ENCODE measurements around the gene SFT2D1. TPM values are rescaled to one million over a fixed set of nuclear protein-coding genes. Genes with fewer than 3 reads are reported as not detected.

The SFT2D1 gene
- total RNA-seq, 1 donor from 2014 or later = 48.9 TPM

DNA sequence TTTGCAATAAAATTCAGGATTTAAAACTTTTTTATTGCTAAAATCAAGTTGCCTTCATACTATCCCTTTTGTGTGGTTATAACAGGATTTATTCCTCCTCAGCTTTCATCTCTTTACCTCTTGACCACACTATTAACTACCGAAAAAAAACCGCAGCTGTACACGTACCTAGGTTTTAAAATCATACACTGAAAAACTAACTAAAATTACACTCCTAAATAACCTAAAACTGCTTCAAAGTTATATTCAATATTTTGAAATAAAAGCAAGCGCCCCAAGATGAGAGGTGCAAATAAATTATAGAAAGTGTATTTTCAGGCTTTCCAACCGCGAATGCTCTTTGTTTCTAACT, 39.0 kb upstream of the SFT2D1 start:
- Histone ChIP-seq H3K79me2 (ENCODE audit: low read depth) (no peaks in the 10 kb centered on the region), H2AFZ (replicated peaks) (peak overlapping the region; percentile 52), H3K36me3 (no peaks in the 10 kb centered on the region), H3K4me2 (peak overlapping the region; percentile 96), H3K9me3 (ENCODE audit: low read depth) (no peaks in the 10 kb centered on the region), H3K27ac (no peak overlapping the region), H3K4me1 (no peaks in the 10 kb centered on the region), H3K4me3 (peak overlapping the region; percentile 72), H3K9ac (no peak overlapping the region), H4K20me1 (ENCODE audit: low read depth) (no peaks in the 10 kb centered on the region), H3F3A (ENCODE audit: low read depth) (peaks cover 11% of the 10 kb centered on the region), H3K27me3 (peaks cover 12% of the 10 kb centered on the region)
- Mint-ChIP-seq H3K4me3 (peak overlapping the region; percentile 92), H3K27me3 (ENCODE audit: insufficient read depth, low read depth) (peaks cover 2% of the 10 kb centered on the region), H3K27ac (no peak overlapping the region), H3K36me3 (no peaks in the 10 kb centered on the region), H3K4me1 (peaks cover 10% of the 10 kb centered on the region), H3K9me3 (no peaks in the 10 kb centered on the region)
- no peak for TF ChIP-seq EZH2 (IDR thresholded peaks at IDR 0.05)
- no peak for TF ChIP-seq EZH2phosphoT487 (IDR thresholded peaks at IDR 0.05)
- TF ChIP-seq, protein P1, sequence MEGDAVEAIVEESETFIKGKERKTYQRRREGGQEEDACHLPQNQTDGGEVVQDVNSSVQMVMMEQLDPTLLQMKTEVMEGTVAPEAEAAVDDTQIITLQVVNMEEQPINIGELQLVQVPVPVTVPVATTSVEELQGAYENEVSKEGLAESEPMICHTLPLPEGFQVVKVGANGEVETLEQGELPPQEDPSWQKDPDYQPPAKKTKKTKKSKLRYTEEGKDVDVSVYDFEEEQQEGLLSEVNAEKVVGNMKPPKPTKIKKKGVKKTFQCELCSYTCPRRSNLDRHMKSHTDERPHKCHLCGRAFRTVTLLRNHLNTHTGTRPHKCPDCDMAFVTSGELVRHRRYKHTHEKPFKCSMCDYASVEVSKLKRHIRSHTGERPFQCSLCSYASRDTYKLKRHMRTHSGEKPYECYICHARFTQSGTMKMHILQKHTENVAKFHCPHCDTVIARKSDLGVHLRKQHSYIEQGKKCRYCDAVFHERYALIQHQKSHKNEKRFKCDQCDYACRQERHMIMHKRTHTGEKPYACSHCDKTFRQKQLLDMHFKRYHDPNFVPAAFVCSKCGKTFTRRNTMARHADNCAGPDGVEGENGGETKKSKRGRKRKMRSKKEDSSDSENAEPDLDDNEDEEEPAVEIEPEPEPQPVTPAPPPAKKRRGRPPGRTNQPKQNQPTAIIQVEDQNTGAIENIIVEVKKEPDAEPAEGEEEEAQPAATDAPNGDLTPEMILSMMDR (IDR thresholded peaks at IDR 0.05) = no peak
- no peak for DNase-seq (ENCODE audit: low spot score)

GRCh38 chr6:166379800-166380199, 37.5 kb upstream of the SFT2D1 start:
- no peaks in the 10 kb centered on the region for H4K20me1 ChIP-seq (ENCODE audit: low read depth)
- Mint-ChIP-seq H3K4me1 (peaks cover 10% of the 10 kb centered on the region), H3K27me3 (ENCODE audit: insufficient read depth, low read depth) (peaks cover 2% of the 10 kb centered on the region), H3K4me3 (no peak overlapping the region), H3K36me3 (no peaks in the 10 kb centered on the region), H3K27ac (no peak overlapping the region), H3K9me3 (no peaks in the 10 kb centered on the region)
- no peak overlapping the region for H3K27ac ChIP-seq
- no peak overlapping the region for H3K4me3 ChIP-seq
- TF ChIP-seq EZH2 (IDR thresholded peaks at IDR 0.05) = no peak
- TF ChIP-seq, protein P1 (IDR thresholded peaks at IDR 0.05) = no peak
- no peak for TF ChIP-seq EZH2phosphoT487 (IDR thresholded peaks at IDR 0.05)
- no peak overlapping the region for H3K4me2 ChIP-seq
- no peak for DNase-seq (ENCODE audit: low spot score)
- no peak overlapping the region for H2AFZ ChIP-seq (replicated peaks)
- H3K79me2 ChIP-seq (ENCODE audit: low read depth) = no peaks in the 10 kb centered on the region
- peaks cover 11% of the 10 kb centered on the region for H3F3A ChIP-seq (ENCODE audit: low read depth)
- H3K27me3 ChIP-seq = peaks cover 12% of the 10 kb centered on the region
- no peaks in the 10 kb centered on the region for H3K4me1 ChIP-seq
- H3K36me3 ChIP-seq = no peaks in the 10 kb centered on the region
- no peaks in the 10 kb centered on the region for H3K9me3 ChIP-seq (ENCODE audit: low read depth)
- H3K9ac ChIP-seq = no peak overlapping the region

GRCh38 chr6:166379103-166379586, 36.8 kb upstream of the SFT2D1 start:
- no peaks in the 10 kb centered on the region for H3K36me3 Mint-ChIP-seq
- H3K4me1 Mint-ChIP-seq = peaks cover 9% of the 10 kb centered on the region
- no peaks in the 10 kb centered on the region for H3K4me1 ChIP-seq
- no peak overlapping the region for H3K27ac Mint-ChIP-seq
- no peak overlapping the region for H3K27ac ChIP-seq
- H3K79me2 ChIP-seq (ENCODE audit: low read depth) = no peaks in the 10 kb centered on the region
- H3K27me3 ChIP-seq = peaks cover 12% of the 10 kb centered on the region
- no peaks in the 10 kb centered on the region for H3K9me3 ChIP-seq (ENCODE audit: low read depth)
- no peaks in the 10 kb centered on the region for H3K36me3 ChIP-seq
- no peaks in the 10 kb centered on the region for H3K9me3 Mint-ChIP-seq
- TF ChIP-seq EZH2phosphoT487 (IDR thresholded peaks at IDR 0.05) = no peak
- TF ChIP-seq, protein P1 (IDR thresholded peaks at IDR 0.05) = no peak
- no peak for TF ChIP-seq EZH2 (IDR thresholded peaks at IDR 0.05)
- H3K4me2 ChIP-seq = no peak overlapping the region
- H3K9ac ChIP-seq = no peak overlapping the region
- H3K4me3 ChIP-seq = no peak overlapping the region
- H3F3A ChIP-seq (ENCODE audit: low read depth) = peaks cover 9% of the 10 kb centered on the region
- H2AFZ ChIP-seq (replicated peaks) = no peak overlapping the region
- no peak overlapping the region for H3K4me3 Mint-ChIP-seq
- no peak for DNase-seq (ENCODE audit: low spot score)
- peaks cover 2% of the 10 kb centered on the region for H3K27me3 Mint-ChIP-seq (ENCODE audit: insufficient read depth, low read depth)
- H4K20me1 ChIP-seq (ENCODE audit: low read depth) = no peaks in the 10 kb centered on the region
